ENCODE measurements around the gene DMTF1.

GRCh38 chr7:87179180-87179579 lies 26.9 kb downstream of the DMTF1 start:
- TF ChIP-seq, protein P1, sequence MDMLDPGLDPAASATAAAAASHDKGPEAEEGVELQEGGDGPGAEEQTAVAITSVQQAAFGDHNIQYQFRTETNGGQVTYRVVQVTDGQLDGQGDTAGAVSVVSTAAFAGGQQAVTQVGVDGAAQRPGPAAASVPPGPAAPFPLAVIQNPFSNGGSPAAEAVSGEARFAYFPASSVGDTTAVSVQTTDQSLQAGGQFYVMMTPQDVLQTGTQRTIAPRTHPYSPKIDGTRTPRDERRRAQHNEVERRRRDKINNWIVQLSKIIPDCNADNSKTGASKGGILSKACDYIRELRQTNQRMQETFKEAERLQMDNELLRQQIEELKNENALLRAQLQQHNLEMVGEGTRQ (IDR thresholded peaks at IDR 0.05) = no peak
- TF ChIP-seq, protein P2, sequence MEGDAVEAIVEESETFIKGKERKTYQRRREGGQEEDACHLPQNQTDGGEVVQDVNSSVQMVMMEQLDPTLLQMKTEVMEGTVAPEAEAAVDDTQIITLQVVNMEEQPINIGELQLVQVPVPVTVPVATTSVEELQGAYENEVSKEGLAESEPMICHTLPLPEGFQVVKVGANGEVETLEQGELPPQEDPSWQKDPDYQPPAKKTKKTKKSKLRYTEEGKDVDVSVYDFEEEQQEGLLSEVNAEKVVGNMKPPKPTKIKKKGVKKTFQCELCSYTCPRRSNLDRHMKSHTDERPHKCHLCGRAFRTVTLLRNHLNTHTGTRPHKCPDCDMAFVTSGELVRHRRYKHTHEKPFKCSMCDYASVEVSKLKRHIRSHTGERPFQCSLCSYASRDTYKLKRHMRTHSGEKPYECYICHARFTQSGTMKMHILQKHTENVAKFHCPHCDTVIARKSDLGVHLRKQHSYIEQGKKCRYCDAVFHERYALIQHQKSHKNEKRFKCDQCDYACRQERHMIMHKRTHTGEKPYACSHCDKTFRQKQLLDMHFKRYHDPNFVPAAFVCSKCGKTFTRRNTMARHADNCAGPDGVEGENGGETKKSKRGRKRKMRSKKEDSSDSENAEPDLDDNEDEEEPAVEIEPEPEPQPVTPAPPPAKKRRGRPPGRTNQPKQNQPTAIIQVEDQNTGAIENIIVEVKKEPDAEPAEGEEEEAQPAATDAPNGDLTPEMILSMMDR (IDR thresholded peaks at IDR 0.05) = no peak
- TF ChIP-seq POLR2A (IDR thresholded peaks at IDR 0.05; ENCODE audit: low read length) (no peak), HEYL (CRISPR knock-in tag; IDR thresholded peaks at IDR 0.05) (no peak), FOSL2 (IDR thresholded peaks at IDR 0.05) (no peak), FOSL2 (CRISPR knock-in tag; IDR thresholded peaks at IDR 0.05) (no peak), KDM1A (IDR thresholded peaks at IDR 0.05; ENCODE audit: low read depth) (no peak)

All from A549 (cell line).